ENCODE data around the gene ACTN4. TPM values are rescaled to one million over a fixed set of nuclear protein-coding genes. Genes with fewer than 3 reads are reported as not detected.

Gene ACTN4
- total and polyA plus RNA-seq, 10 of the 15 experiments (the other 5 are each of a cell fraction or from before 2014, with no cell fraction given): 2.4 to 293 (median 72.5) TPM

DNA sequence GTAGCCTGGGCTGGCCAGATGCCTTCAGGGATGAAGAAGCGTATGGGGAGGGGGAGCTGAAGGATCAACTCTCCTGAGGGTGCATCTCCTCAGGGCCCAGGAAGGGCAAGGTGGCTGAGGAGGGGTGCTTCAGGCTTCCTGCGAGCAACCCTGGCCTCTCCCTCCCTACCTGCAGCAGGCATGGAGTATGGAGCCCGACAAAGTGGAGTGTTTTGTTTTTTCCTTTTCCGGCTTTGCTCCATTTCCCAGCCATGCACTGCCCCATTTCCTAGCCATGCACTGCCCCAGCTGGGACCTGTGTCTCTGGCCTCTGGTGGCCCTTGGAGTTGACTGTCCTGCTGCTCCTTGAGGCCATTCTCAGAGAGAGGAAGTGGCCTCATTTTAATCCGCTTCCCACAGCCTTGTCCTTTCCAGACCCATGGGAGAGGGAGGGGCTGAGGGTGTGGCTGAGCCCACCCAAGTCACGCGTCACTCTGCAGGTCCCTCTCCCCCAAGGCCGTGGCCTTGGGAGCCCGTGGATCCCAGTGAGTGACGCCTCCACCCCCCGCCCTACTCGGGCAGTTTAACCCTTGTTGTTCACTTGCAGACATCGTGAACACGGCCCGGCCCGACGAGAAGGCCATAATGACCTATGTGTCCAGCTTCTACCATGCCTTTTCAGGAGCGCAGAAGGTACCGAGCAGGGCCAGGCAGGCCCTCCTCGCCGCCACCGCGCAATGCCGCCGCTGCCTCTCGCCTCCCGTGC, 62.4 kb downstream of the ACTN4 start:
- RAD21 ChIA-PET (ENCODE audit: unreplicated experiment): no interaction called here
- no TSS peak for BruUV-seq (replicated peaks)
- H2AFZ ChIP-seq (ENCODE audit: control insufficient read depth, low read depth, low read length): no peak overlapping the region
- no peak for ATAC-seq
- H3K4me1 ChIP-seq (ENCODE audit: control insufficient read depth, insufficient read depth, low read length): no peaks in the 10 kb centered on the region
- CTCF ChIA-PET: interaction anchor here (1.1 kb wide), 1 partner anchor 74 kb away, joined by 3 read pairs; no protein-coding TSS in a partner anchor
- SMC1A ChIA-PET (ENCODE audit: uncharacterized antibody, unreplicated experiment): no interaction called here
- H3K4me3 ChIP-seq: no peak overlapping the region
- FAIRE-seq: no peak
- H3K9me3 ChIP-seq (replicated peaks; ENCODE audit: control insufficient read depth, insufficient read depth, low read length): no peaks in the 10 kb centered on the region
- no peaks in the 10 kb centered on the region for H4K20me1 ChIP-seq (ENCODE audit: control insufficient read depth, insufficient read depth)
- no peak for DNase-seq (ENCODE audit: low read depth, low spot score)
- peaks cover 33 to 57% of the 10 kb centered on the region in 2 experiments for H3K36me3 ChIP-seq (ENCODE audit: control insufficient read depth in 2 of 2, insufficient read depth in 2 of 2, low read length in 1 of 2)
- in situ Hi-C loops (cut with MboI): no loop called here
- H3K27me3 ChIP-seq (replicated peaks in 1 of 2; ENCODE audit: control insufficient read depth in 2 of 2, insufficient read depth in 2 of 2, low read length in 1 of 2): no peaks in the 10 kb centered on the region
- 96% methylated on average over 27 of the region's 27 CpGs for WGBS (ENCODE audit: insufficient coverage, insufficient replicate concordance, low lambda C conversion rate, missing lambda C conversion rate)
- TF ChIP-seq TAF1 (IDR thresholded peaks at IDR 0.05; ENCODE audit: borderline replicate concordance, low read depth, low read length) (no peak), YY1 (IDR thresholded peaks at IDR 0.05; ENCODE audit: low read depth, low read length) (no peak), ATF2 (IDR thresholded peaks at IDR 0.05; ENCODE audit: low read length) (no peak), NFYA (IDR thresholded peaks at IDR 0.05; ENCODE audit: borderline replicate concordance, low read depth, low read length) (no peak), IKZF1 (conservative IDR thresholded peaks at IDR 0.05) (no peak), RAD21 (IDR thresholded peaks at IDR 0.05; ENCODE audit: insufficient read depth, low read depth, low read length) (no peak), ZNF207 (IDR thresholded peaks at IDR 0.05; ENCODE audit: borderline replicate concordance) (no peak), SUPT20H (IDR thresholded peaks at IDR 0.05; ENCODE audit: borderline replicate concordance, control insufficient read depth, low read depth, low read length) (no peak), EP300 (IDR thresholded peaks at IDR 0.05; ENCODE audit: borderline replicate concordance in 1 of 2, control insufficient read depth in 1 of 2, low read depth in 2 of 2, low read length in 2 of 2) (no peak)
- H3K4me2 ChIP-seq (ENCODE audit: control insufficient read depth, insufficient read depth): no peak overlapping the region
- intact Hi-C loops (cut with micrococcal nuclease; ENCODE audit: unreplicated experiment): no loop called here
- H3K79me2 ChIP-seq (ENCODE audit: control insufficient read depth, insufficient read depth, low read length): no peaks in the 10 kb centered on the region
- POLR2A ChIA-PET: no interaction called here
- no peak overlapping the region for H3K27ac ChIP-seq (ENCODE audit: control insufficient read depth, insufficient read depth)
- H3K9ac ChIP-seq (ENCODE audit: control insufficient read depth, insufficient read depth, low read length): no peak overlapping the region

Data from GM12878 (cell line).